Adrenal gland (tissue), 5 donors: ENCODE data around the gene SMIM1.

Experiments used
- CTCF ChIP-seq, 6 experiments: fragments of 450-650 bp in 4 of 6; fragments of 200-600 bp in 2 of 6; sonication (generic) in 1 of 6; IDR thresholded peaks; 1 replicate in 5 of 6; 2 replicates in 1 of 6; pipeline versions ENCODE4 v1.5.1 to v1.8.0; 2016 to 2021; ENCODE audit warnings: antibody characterized with exemption in 6 of 6, mild to moderate bottlenecking in 2 of 6, moderate library complexity in 1 of 6
- POLR2A ChIP-seq, 2 donors: fragments of 450-650 bp; IDR thresholded peaks; one replicate each; pipeline ENCODE4 v1.6.1; 2017; ENCODE audit warnings: antibody characterized with exemption in 2 of 2, mild to moderate bottlenecking in 2 of 2, moderate library complexity in 1 of 2
- donor health status: DM: no; HTN: no; CAD: no.

GRCh38 chr1:3803905-3804626 is 31.5 kb downstream of the SMIM1 start:
- TF ChIP-seq CTCF (IDR thresholded peaks at IDR 0.05): no peak
- no peak for TF ChIP-seq POLR2A (IDR thresholded peaks at IDR 0.05)
